GM21786 (cell line): Measurements from ENCODE around the gene SEMA4B.
"Not testable (repeated sequence)": the region's sequence is repeated elsewhere in the genome, so short reads cannot be mapped to it uniquely, and the experiment has no call there.

Experiments
- ATAC-seq: cut with Tn5 transposase; IDR thresholded peaks from one replicate; pipeline ENCODE4 v1.9.1; 2021; ENCODE audit not compliant: unreplicated experiment

The SEMA4B gene

GRCh38 chr15:90178468-90179435 lies 22.4 kb upstream of the SEMA4B start:
- peak; percentile 62 for ATAC-seq

DNA sequence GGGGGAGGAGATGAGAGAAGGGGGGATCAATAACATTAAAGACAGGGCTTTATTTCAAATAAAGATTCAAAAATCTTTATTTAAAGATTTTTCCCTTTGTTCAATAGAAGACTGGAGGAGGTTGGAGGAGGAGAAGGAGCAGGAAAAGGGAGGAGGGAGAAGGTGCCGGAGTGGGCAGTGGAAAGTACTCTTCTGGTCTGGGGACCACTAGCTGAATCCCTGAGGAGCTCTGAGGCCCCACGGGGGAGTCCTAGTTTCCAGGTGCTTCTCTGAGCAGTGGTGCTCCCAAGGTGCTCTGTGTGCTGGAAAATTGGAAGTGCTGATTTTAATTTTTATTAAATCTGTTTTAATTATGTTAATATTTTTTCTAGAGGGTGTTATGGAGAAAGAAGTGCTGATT lies 19.4 kb upstream of the SEMA4B start:
- ATAC-seq, result no peak

- peak; percentile 29 for ATAC-seq
Observed at GRCh38 chr15:90184119-90184785, 16.9 kb upstream of the SEMA4B start.

- peak; percentile 65 for ATAC-seq
Observed at GRCh38 chr15:90184786-90185704, 16.1 kb upstream of the SEMA4B start.

DNA sequence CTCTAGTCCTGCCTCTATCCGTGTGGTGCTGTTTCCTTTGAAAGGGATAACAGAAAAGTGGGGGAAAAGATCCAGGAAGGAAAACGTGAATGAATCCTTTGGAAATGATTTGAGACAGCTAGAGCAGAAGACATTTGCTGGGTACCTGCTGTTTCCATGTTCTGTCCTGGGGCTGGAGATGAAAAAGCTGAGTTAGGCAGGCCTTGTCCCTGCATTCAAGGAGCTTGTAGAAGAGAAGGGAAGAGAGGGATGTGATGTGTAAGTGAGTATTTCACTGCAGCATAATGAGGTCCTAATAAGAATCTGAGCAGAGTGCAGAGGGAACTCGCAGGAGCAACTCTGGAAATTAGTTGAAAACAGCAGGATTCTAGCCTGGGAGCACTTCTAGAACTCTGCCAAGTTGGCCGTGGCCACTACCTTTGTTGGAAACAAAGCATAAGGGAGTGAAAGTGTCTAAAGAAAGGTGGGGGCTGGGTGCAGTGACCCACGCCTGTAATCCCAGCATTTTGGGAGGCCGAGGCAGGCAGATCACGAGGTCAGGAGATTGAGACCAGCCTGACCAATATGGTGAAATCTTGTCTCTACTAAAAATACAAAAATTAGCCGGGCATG lies 13.8 kb upstream of the SEMA4B start:
- ATAC-seq, result no peak

GRCh38 chr15:90188065-90188464 lies 13.1 kb upstream of the SEMA4B start:
- not testable (repeated sequence) for ATAC-seq

DNA sequence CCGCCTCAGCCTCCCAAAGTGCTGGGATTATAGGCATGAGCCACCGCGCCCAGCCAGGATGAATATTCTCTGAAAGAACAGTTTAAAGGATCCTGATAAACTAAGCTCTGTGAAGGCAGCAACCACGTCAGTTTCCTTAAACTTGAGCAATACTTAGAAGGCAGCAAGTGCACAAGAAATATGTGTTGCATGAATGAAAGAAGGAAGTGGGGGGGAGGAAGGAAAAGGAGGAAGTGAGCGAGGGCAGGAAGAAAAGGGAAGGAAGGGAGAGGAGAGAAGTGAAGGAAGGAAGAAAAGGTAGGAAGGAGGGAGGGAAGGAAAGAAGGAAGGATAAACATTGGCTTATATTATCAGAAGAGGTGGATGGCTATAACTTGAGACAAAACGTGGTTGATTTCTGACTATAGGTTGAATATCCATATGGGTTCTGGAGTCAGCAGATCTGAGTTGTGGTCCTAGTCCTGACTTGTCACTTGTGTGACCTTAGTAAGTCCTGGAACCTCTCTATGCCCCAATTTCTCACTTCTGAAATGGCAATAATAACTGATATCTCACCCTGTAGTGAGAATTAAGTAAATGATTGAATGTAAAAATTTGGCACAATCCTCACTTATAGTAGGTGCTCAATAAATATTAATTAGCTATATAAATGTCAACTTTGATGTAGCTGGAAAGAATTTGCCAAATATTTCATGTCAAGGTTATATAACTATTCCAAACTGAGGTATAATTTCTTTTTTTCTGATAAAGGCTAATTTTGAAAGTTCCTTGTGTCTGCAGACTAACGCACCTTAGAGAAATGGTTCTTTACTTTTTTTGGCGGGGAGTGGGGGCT lies 12.0 kb upstream of the SEMA4B start:
- no peak for ATAC-seq

GRCh38 chr15:90189781-90190467 lies 11.2 kb upstream of the SEMA4B start:
- ATAC-seq, result no peak

- ATAC-seq, result peak; percentile 57
Observed at GRCh38 chr15:90190606-90191343, 10.4 kb upstream of the SEMA4B start.

DNA sequence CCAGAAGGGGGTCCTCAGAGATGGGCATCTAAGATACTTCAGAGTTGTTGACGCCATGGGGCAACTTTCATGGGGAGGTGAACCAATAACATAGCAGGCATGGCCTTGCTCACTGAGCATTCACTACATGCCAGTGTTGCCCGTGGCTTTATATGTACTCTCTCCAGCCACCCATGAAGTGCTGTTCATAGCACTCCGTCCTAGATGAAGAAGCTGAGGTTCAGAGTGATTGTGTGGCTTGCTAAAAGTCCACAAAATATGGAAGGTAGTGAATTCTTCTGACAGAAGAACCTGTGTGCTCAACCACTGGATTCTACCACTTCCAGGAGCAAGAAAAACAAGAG lies 9.8 kb upstream of the SEMA4B start:
- ATAC-seq, result peak; percentile 17

DNA sequence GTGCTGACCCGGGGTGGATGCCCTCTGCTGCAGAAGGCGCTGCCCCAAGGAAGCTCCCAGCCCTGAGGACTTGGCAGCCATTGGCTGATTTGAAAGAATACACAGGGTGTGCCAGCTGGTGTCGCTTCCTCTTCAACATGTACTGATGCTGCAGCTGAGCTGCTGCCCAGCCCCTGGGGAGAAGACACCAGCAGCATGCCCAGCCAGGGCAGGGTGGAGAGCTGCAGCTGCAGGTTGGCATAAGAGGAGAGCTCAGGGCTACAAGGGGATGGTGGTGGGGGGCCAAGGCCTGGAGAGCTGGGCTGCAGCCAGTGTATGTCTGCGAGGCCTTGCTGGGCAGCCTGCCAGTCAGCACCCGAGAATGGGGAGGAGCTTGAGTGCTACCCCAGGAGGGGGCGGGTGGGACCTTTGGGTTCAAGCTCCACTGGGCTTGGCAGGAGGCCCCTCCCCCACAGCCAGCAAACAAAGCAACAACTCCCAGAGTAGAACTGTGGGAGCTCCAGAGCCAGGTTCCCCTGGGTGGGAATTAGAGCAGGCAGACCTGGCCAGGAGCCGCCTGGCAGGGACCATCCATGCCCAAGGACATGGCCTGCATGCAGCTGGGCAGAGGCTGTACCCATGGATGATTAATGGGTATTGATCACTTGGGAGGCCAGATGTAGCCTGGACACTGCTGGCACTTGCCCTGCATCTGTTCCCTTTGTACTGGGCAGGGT lies 9.2 kb upstream of the SEMA4B start:
- ATAC-seq, result peak; percentile 66

DNA sequence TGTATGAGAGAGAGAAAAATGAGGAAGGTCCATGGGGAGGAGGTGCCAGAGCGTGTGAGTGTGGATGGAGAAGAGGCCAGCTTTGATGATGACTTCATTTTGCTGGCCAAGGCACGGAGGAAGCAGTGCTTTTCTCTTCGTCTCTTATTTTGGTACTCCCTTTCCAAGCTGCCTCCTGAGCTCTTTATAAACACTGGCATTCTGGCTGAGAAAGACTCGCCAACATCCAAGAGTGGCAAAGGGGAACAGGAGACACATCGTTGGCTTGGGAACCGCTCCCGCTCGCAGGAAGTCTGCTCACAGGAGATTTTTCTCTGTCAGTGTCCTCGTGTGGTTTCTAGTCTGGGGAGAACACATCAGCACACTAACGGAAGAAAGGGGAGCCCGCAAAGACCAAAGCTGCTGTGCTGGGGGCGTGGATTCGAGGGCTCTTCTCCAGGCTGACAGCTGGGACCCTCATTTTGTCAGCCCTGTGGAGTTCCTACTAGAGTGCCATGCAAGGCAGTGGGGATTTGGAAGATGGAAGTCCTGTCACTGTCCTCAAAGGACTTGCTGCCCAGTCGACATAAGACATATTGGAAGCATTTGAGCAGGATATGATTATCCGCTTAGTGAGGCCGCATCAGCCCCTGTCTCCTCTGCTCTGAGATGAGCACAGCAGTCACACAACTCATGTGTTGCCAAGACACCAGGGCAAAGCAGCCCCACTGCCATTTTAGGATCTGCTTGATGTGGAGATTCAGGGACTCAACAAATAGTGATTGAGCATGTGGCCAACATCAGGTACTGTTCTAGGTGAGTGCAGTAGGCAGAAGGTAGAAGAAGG lies 8.0 kb upstream of the SEMA4B start:
- no peak for ATAC-seq

- ATAC-seq, result no peak
Observed at GRCh38 chr15:90194655-90195054, 6.5 kb upstream of the SEMA4B start.

DNA sequence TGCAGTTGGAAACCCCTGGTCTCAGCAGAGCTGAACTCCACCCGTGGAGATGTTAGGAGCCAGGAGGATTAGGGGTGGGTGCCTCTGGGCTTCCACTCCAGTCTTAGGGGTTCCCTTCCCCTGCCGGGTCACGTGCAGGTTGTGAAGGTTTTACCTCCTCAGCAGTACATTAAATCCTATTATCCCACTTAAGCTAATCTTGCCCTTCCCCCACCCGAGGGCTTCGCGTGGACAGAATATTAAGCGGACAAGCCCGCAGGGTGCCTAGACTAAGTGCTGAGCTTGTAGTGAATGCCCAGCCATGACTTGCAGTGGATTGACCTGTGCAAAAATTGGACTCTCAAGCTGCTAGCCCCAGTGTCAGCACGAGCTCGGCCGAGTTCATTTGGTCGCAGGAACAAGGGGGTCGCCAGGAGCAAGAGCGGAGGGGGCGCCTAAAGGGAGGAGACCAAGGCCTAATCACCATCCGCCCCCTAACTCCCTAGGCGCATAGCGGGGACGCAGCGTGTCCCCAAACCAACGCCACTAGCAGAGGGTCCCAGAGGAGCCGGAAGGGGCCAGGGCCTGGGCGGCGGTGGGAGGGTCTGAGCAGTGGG lies 498 bp upstream of the SEMA4B start:
- peak; percentile 4 for ATAC-seq

DNA sequence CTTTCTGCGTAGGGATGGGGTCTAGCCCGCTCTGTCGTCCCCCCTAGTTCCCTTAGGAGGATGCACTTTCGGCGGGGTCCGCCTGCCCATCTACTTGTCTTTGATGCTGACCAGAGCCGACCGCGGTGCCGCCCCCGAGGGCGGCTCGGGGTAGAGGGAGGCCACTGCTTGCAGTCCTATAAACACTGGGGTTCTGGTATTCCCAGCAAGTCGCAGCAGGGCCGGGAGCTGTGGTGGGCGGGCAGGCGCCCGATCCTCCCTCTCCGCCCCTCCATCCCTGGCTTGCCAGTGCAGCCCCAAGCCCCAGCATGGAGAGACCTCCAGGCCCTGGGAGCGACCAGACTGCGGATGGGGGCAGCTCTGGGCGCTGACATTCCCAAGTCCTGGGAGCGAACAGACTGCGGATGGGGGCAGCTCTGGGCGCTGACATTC lies 830 bp downstream of the SEMA4B start:
- no peak for ATAC-seq

DNA sequence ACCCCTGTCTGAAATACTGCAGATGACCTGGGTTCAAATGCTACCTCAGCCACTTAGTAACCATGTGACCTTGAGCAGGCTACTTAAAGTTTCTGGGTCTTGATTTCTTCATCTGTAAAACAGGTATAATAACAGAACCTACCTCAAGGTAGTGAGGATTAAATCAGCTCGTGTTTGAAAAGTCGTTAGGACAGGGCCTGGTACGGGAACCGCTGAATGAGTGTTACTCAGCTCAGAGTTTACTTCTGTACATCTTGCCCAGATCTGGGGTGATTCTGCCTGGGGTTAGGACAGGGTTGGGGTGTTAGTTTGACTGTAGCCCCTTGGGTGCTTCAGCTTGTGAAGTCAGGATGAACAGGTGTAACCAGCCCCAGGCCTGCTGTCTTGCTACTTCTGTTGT lies 1.8 kb downstream of the SEMA4B start:
- ATAC-seq, result no peak

- ATAC-seq, result no peak
Observed at GRCh38 chr15:90203473-90203872, 2.3 kb downstream of the SEMA4B start.
